ENCODE results near the gene EME2.

The EME2 gene

DNA sequence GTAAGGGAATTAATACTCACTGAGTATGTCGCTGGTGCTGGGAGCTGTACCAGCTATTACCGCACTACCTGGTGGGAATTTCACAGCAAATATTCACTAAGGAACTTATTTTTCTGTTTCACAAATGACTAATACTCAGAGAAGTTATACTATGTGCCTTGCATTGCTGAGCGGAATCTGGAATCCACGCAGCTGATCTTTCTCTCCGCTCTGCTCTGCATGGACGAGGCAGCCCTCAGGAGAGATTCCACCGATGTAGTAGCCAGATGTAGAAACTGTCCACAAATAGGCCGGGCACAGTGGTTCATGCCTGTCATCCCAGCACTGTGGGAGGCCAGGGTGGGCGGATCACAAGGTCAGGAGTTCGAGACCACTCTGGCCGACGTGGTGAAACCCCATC, 18.4 kb upstream of the EME2 start:
- peaks cover 3% of the 10 kb centered on the region for H3K4me1 Mint-ChIP-seq (ENCODE audit: low read depth)
- no peaks in the 10 kb centered on the region for H3K27me3 Mint-ChIP-seq (ENCODE audit: low read depth)
- H3K27ac Mint-ChIP-seq: no peak overlapping the region
- H3K36me3 Mint-ChIP-seq (ENCODE audit: low read depth): peaks cover 5% of the 10 kb centered on the region
- no peak overlapping the region for H3K4me3 Mint-ChIP-seq
- no peaks in the 10 kb centered on the region for H3K9me3 Mint-ChIP-seq

DNA sequence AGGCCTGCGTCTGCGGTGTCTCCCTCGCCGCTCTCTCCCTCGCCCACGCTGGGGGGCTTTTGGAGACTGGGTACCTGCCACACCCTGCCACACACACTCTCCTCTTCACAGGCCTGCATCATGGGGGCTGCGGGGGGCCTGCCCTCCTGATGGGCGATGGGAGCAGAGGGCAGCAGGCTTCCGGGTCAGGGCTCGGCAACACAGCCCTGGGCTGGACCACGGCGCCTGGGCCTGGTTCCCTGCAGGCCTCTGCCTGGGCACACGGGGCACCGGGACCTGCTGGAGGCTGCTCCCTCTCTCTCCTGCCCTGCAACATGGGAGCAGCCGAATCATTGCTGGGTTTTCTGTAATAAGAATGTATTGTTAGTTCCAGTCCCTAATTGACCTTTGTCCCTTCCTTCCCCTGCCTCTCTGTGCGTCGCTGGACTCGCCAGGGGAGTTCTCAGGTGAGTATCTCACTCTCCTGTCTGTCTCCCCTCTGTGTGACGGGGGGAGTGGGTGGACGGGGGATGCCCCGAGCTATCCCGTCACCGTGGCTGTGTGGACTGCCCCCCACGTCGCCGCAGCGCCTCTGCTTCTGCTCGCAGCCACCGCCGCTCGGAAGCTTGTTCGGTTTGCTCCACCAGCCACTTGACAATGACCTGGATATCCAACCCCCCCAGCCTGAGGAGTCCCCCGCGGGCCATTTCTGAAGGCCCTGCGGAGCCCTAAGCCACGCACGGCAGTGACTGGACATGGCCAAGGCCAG, 14.7 kb upstream of the EME2 start:
- Mint-ChIP-seq H3K4me1 (ENCODE audit: low read depth) (peaks cover 3% of the 10 kb centered on the region), H3K36me3 (ENCODE audit: low read depth) (peaks cover 12% of the 10 kb centered on the region), H3K9me3 (no peaks in the 10 kb centered on the region), H3K27me3 (ENCODE audit: low read depth) (no peaks in the 10 kb centered on the region), H3K4me3 (no peak overlapping the region), H3K27ac (no peak overlapping the region)

DNA sequence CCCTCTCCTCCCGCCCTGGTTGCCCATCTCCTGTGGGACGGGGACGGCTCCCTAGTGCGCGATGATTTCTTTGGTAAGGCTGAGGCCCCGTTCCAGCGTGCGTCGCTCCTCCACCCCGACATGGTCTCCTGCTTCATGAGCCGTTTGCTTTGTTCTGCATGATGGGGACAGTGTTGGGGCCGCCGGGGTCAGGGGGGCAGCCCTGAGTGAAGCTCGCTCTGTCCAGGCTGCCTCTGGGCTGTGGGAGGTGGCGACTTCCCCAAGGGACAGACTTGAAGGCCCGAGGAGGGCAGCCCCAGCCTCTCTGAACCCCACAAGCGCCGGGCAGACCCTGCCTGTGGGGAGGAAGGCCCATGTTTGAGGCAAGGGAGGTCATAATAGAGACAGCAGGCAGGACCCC, 13.7 kb upstream of the EME2 start:
- H3K4me3 Mint-ChIP-seq: no peak overlapping the region
- H3K9me3 Mint-ChIP-seq: no peaks in the 10 kb centered on the region
- H3K36me3 Mint-ChIP-seq (ENCODE audit: low read depth): peaks cover 12% of the 10 kb centered on the region
- peak overlapping the region; percentile 55 for H3K27ac Mint-ChIP-seq
- no peaks in the 10 kb centered on the region for H3K27me3 Mint-ChIP-seq (ENCODE audit: low read depth)
- H3K4me1 Mint-ChIP-seq (ENCODE audit: low read depth): peaks cover 3% of the 10 kb centered on the region

DNA sequence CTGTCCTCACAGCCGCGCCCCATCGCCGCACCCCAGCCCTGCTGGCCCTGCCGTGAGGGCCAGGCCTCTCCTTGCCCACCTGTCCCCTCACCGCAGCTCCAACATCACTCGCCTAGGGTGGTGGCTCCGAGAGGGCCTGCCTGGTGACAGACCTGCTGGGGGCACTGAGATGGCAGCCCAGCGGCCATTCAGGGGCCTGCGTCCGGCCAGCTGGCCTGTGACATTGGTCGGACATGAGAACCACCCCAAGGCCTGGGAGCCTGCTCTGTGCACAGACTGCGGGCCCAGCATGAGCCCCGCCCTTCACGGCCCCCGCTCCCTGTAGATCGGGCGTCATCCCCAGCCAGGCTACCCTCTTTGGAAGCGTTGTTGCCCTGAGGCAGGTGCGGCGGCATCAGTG, 13.1 kb upstream of the EME2 start:
- Mint-ChIP-seq H3K4me1 (ENCODE audit: low read depth) (peaks cover 3% of the 10 kb centered on the region), H3K27me3 (ENCODE audit: low read depth) (no peaks in the 10 kb centered on the region), H3K9me3 (no peaks in the 10 kb centered on the region), H3K4me3 (no peak overlapping the region), H3K27ac (no peak overlapping the region), H3K36me3 (ENCODE audit: low read depth) (peaks cover 12% of the 10 kb centered on the region)

DNA sequence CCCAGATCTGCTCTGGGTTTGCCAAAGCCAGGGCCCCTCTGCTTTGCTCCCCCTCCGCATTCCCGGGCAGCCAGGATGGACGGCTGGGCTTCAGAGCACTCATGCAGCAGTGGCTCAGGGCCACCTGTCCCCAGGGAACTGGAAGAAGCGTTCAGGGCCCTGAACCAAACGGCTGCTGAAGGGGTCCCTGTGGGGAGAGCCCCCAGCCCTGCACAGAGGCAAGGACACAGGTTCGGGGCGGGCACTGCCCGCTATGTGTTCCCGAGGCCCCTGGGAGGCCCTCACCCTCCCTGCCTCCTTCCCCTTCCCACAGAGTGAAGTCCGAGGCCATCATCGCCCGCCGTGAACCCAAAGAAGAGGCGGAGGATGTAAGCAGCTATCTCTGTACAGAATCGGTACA, 11.7 kb upstream of the EME2 start:
- Mint-ChIP-seq H3K9me3 (no peaks in the 10 kb centered on the region), H3K27ac (no peak overlapping the region)

DNA sequence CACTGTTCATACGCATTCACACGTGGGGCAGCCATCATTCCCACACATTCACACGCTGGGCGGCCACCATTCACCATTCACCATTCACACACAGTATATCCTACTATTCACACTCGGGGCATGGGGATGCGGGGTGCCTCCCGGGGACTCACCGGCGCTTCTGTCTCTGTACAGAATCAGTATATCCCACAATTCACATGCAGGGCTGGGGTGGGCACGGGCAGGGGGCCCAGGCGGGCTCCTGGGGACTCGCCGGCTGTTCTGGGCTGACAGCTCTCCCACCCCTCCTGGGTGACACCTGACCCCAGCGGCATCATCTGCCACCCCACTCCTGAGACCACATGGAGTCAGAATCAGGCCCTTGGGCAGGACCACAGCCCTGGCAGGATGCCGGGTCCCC, 10.9 kb upstream of the EME2 start:
- Mint-ChIP-seq H3K27me3 (ENCODE audit: low read depth) (no peaks in the 10 kb centered on the region), H3K4me1 (ENCODE audit: low read depth) (peaks cover 1% of the 10 kb centered on the region), H3K27ac (no peak overlapping the region), H3K36me3 (ENCODE audit: low read depth) (peaks cover 9% of the 10 kb centered on the region), H3K4me3 (no peak overlapping the region), H3K9me3 (no peaks in the 10 kb centered on the region)

More for the DNA sequence above, 11.7 kb upstream of the EME2 start:
- Mint-ChIP-seq H3K4me1 (ENCODE audit: low read depth) (peaks cover 3% of the 10 kb centered on the region), H3K36me3 (ENCODE audit: low read depth) (peaks cover 9% of the 10 kb centered on the region), H3K4me3 (no peak overlapping the region), H3K27me3 (ENCODE audit: low read depth) (no peaks in the 10 kb centered on the region)

- no peaks in the 10 kb centered on the region for H3K4me1 Mint-ChIP-seq (ENCODE audit: low read depth)
- H3K9me3 Mint-ChIP-seq: no peaks in the 10 kb centered on the region
- no peak overlapping the region for H3K27ac Mint-ChIP-seq
- no peaks in the 10 kb centered on the region for H3K27me3 Mint-ChIP-seq (ENCODE audit: low read depth)
- peaks cover 11% of the 10 kb centered on the region for H3K36me3 Mint-ChIP-seq (ENCODE audit: low read depth)
- H3K4me3 Mint-ChIP-seq: no peak overlapping the region
These were observed 10.3 kb upstream of the EME2 start for GRCh38 chr16:1762196-1762878.

GRCh38 chr16:1762879-1763520, 9.6 kb upstream of the EME2 start:
- H3K27me3 Mint-ChIP-seq (ENCODE audit: low read depth): no peaks in the 10 kb centered on the region
- no peaks in the 10 kb centered on the region for H3K4me1 Mint-ChIP-seq (ENCODE audit: low read depth)
- no peaks in the 10 kb centered on the region for H3K9me3 Mint-ChIP-seq
- H3K4me3 Mint-ChIP-seq: no peak overlapping the region
- peaks cover 11% of the 10 kb centered on the region for H3K36me3 Mint-ChIP-seq (ENCODE audit: low read depth)
- H3K27ac Mint-ChIP-seq: no peak overlapping the region

GRCh38 chr16:1763521-1764511, 8.8 kb upstream of the EME2 start:
- no peaks in the 10 kb centered on the region for H3K9me3 Mint-ChIP-seq
- H3K27me3 Mint-ChIP-seq (ENCODE audit: low read depth): no peaks in the 10 kb centered on the region
- peaks cover 10% of the 10 kb centered on the region for H3K36me3 Mint-ChIP-seq (ENCODE audit: low read depth)
- H3K4me1 Mint-ChIP-seq (ENCODE audit: low read depth): no peaks in the 10 kb centered on the region
- no peak overlapping the region for H3K27ac Mint-ChIP-seq
- no peak overlapping the region for H3K4me3 Mint-ChIP-seq

DNA sequence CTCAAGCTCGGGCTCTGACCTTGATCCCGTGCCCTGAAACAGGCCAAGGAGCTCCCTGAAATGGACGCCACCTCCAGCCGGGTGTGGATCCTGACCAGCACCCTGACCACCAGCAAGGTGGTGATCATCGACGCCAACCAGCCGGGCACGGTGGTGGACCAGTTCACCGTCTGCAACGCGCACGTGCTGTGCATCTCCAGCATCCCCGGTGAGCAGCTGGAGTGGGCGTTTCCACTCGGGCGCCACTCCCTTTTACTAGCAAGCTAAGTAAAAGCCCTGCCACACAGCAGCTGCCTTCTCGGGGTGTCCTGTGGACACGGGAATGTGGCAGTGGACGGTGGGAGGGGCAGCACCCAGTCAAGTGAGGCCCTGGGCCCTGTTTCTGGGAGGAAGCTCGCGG, 7.6 kb upstream of the EME2 start:
- Mint-ChIP-seq H3K27me3 (ENCODE audit: low read depth) (no peaks in the 10 kb centered on the region), H3K9me3 (no peaks in the 10 kb centered on the region), H3K36me3 (ENCODE audit: low read depth) (peaks cover 9% of the 10 kb centered on the region), H3K4me3 (no peak overlapping the region), H3K4me1 (ENCODE audit: low read depth) (no peaks in the 10 kb centered on the region), H3K27ac (no peak overlapping the region)

DNA sequence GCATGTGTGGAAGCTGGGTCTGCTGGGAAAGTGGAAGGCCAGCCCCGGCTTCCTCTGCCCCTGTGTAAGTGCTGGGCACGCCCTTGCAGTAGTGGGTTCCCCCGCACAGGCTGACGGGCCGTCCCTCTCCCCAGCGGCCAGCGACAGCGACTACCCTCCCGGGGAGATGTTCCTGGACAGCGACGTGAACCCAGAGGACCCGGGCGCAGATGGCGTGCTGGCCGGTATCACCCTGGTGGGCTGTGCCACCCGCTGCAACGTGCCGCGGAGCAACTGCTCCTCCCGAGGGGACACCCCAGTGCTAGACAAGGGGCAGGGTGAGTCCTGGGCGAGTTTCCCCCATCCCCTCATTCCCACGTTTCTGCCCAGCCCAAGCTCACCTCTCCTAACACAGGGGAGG, 6.8 kb upstream of the EME2 start:
- Mint-ChIP-seq H3K4me3 (no peak overlapping the region), H3K27ac (no peak overlapping the region)

DNA sequence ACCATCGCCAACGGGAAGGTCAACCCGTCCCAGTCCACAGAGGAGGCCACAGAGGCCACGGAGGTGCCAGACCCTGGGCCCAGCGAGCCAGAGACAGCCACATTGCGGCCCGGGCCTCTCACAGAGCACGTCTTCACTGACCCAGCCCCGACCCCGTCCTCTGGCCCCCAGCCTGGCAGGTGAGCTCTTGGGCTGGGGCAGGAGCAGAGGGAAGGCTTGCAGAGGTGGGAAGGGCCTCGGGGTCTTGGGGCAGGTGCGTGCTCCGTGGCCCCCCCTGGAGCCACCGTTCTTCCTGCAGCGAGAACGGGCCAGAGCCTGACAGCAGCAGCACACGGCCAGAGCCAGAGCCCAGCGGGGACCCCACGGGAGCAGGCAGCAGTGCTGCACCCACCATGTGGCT, 6.4 kb upstream of the EME2 start:
- no peak overlapping the region for H3K4me3 Mint-ChIP-seq
- H3K27ac Mint-ChIP-seq: no peak overlapping the region
- no peaks in the 10 kb centered on the region for H3K9me3 Mint-ChIP-seq
- H3K4me1 Mint-ChIP-seq (ENCODE audit: low read depth): no peaks in the 10 kb centered on the region
- H3K27me3 Mint-ChIP-seq (ENCODE audit: low read depth): no peaks in the 10 kb centered on the region
- H3K36me3 Mint-ChIP-seq (ENCODE audit: low read depth): peaks cover 9% of the 10 kb centered on the region

More for the DNA sequence above, 6.8 kb upstream of the EME2 start:
- H3K4me1 Mint-ChIP-seq (ENCODE audit: low read depth): no peaks in the 10 kb centered on the region
- H3K36me3 Mint-ChIP-seq (ENCODE audit: low read depth): peaks cover 11% of the 10 kb centered on the region
- H3K9me3 Mint-ChIP-seq: no peaks in the 10 kb centered on the region
- H3K27me3 Mint-ChIP-seq (ENCODE audit: low read depth): no peaks in the 10 kb centered on the region

- Mint-ChIP-seq H3K27ac (no peak overlapping the region), H3K36me3 (ENCODE audit: low read depth) (peaks cover 5% of the 10 kb centered on the region), H3K27me3 (ENCODE audit: low read depth) (no peaks in the 10 kb centered on the region), H3K4me1 (ENCODE audit: low read depth) (no peaks in the 10 kb centered on the region), H3K9me3 (no peaks in the 10 kb centered on the region), H3K4me3 (no peak overlapping the region)
These were observed 5.9 kb upstream of the EME2 start for GRCh38 chr16:1766701-1767100.

All from T-helper 1 cell treated with Interleukin-12 subunit alpha and Interleukin-12 subunit beta and Interleukin-4 antibody, amounts not matched to agents 30 μg/mL and 1 μg/mL, for 36 hours (primary cell).